Measurements from ENCODE around the gene PRR22. TPM values are rescaled to one million over a fixed set of nuclear protein-coding genes. Genes with fewer than 3 reads are reported as not detected.

PRR22 gene
- 1 to 10 TPM; 2.4 to 5.4 (median 4.2) TPM for total RNA-seq
- total RNA-seq (2013), result 0.97 TPM

GRCh38 chr19:5784581-5785147 lies at the start of gene PRR22:
TSS of gene PRR22 (minus strand) at chr19:5784746. CDS start at chr19:5784660, 86 bp downstream.
- ATAC-seq, result peak in 2 of 3 donors; percentile 3 to 12
- TF ChIP-seq, protein P1, sequence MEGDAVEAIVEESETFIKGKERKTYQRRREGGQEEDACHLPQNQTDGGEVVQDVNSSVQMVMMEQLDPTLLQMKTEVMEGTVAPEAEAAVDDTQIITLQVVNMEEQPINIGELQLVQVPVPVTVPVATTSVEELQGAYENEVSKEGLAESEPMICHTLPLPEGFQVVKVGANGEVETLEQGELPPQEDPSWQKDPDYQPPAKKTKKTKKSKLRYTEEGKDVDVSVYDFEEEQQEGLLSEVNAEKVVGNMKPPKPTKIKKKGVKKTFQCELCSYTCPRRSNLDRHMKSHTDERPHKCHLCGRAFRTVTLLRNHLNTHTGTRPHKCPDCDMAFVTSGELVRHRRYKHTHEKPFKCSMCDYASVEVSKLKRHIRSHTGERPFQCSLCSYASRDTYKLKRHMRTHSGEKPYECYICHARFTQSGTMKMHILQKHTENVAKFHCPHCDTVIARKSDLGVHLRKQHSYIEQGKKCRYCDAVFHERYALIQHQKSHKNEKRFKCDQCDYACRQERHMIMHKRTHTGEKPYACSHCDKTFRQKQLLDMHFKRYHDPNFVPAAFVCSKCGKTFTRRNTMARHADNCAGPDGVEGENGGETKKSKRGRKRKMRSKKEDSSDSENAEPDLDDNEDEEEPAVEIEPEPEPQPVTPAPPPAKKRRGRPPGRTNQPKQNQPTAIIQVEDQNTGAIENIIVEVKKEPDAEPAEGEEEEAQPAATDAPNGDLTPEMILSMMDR (IDR thresholded peaks at IDR 0.05), result no peak

DNA sequence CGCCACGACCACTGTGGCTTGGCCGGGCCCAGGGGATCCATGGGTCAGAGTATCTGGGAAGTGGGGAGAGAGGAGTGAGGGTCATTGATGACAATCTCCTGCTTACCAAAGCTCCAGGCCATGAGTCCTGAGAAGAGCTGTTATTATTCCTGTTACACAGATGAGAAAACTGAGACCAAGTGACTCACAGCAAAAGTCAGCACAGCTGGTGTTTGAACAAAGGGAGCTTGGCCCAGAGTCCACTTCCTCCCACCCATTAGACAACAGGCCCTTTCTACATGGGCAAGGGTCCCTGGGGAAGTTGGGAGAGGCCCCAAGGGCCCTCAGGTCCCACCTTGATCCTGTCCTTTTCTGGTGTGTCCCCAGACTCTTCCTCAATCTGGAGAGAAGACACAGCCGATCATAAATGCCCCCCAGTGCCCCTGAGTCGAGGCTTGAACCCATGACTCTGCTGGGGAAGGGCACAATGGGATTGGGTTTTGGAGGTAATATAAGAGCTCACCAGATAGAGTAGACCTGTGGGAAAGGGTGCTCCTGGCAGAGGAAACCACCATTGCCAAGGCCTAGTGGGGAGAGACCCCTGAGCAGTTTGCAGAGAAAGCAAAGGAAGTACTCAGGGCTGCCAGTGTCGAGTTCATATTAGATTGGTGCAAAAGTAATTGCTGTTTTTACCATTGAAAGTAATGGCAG lies 48.1 kb upstream of the PRR22 start:
- H3K4me1 ChIP-seq (ENCODE audit: control insufficient read depth, insufficient read depth, low read length), result peaks cover 15% of the 10 kb centered on the region
- H3K9me3 ChIP-seq (ENCODE audit: control insufficient read depth, insufficient read depth, low read length), result no peaks in the 10 kb centered on the region
- H3K36me3 Mint-ChIP-seq, result no peaks in the 10 kb centered on the region
- WGBS (ENCODE audit: insufficient coverage), result 94% methylated on average over 6 of the region's 6 CpGs
- no peak overlapping the region for H3K4me3 Mint-ChIP-seq
- no peaks in the 10 kb centered on the region for H3K36me3 ChIP-seq (ENCODE audit: control insufficient read depth, insufficient read depth, low read length)
- ATAC-seq, result no peak
- no peak overlapping the region for H3K4me3 ChIP-seq (ENCODE audit: low read length)
- H3K27ac ChIP-seq (ENCODE audit: low read length), result no peak overlapping the region
- DNase-seq, result no peak
- intact Hi-C loops (cut with micrococcal nuclease), result no loop called here
- H3K27me3 Mint-ChIP-seq (ENCODE audit: low read depth in 2 of 2), result peaks cover 0 to 5% of the 10 kb centered on the region in 2 donors
- H3K27ac Mint-ChIP-seq, result no peak overlapping the region
- no peaks in the 10 kb centered on the region for H3K9me3 Mint-ChIP-seq
- H3K4me1 Mint-ChIP-seq, result peaks cover 9 to 10% of the 10 kb centered on the region in 2 donors
- TF ChIP-seq, protein P1 (IDR thresholded peaks at IDR 0.05), result no peak
- no peaks in the 10 kb centered on the region for H3K27me3 ChIP-seq (ENCODE audit: control insufficient read depth, insufficient read depth, low read length)

More at GRCh38 chr19:5784581-5785147, at the start of gene PRR22:
- H3K36me3 ChIP-seq (ENCODE audit: control insufficient read depth, insufficient read depth, low read length), result peaks cover 48% of the 10 kb centered on the region
- H3K9me3 ChIP-seq (ENCODE audit: control insufficient read depth, insufficient read depth, low read length), result no peaks in the 10 kb centered on the region
- no peak for DNase-seq
- Mint-ChIP-seq H3K36me3 (no peaks in the 10 kb centered on the region), H3K27ac (no peak within 1 kb of the TSS), H3K27me3 (ENCODE audit: low read depth in 2 of 2) (no peaks in the 10 kb centered on the region), H3K4me3 (no peak within 1 kb of the TSS), H3K9me3 (no peaks in the 10 kb centered on the region), H3K4me1 (peaks cover 0 to 8% of the 10 kb centered on the region in 2 donors)
- no peak within 1 kb of the TSS for H3K27ac ChIP-seq (ENCODE audit: low read length)
- H3K4me3 ChIP-seq (ENCODE audit: low read length), result no peak within 1 kb of the TSS
- H3K4me1 ChIP-seq (ENCODE audit: control insufficient read depth, insufficient read depth, low read length), result no peaks in the 10 kb centered on the region
- no peaks in the 10 kb centered on the region for H3K27me3 ChIP-seq (ENCODE audit: control insufficient read depth, insufficient read depth, low read length)
- WGBS (ENCODE audit: insufficient coverage), result 98% methylated on average over 13 of the region's 15 CpGs
- intact Hi-C loops (cut with micrococcal nuclease), result no loop called here

- DNase-seq (no peak), ATAC-seq (no peak)
- H3K9me3 Mint-ChIP-seq, result no peaks in the 10 kb centered on the region
- H3K4me3 Mint-ChIP-seq, result no peak overlapping the region
- Histone ChIP-seq H3K27ac (ENCODE audit: low read length) (no peak overlapping the region), H3K27me3 (ENCODE audit: control insufficient read depth, insufficient read depth, low read length) (no peaks in the 10 kb centered on the region), H3K9me3 (ENCODE audit: control insufficient read depth, insufficient read depth, low read length) (no peaks in the 10 kb centered on the region), H3K4me3 (ENCODE audit: low read length) (no peak overlapping the region), H3K36me3 (ENCODE audit: control insufficient read depth, insufficient read depth, low read length) (no peaks in the 10 kb centered on the region), H3K4me1 (ENCODE audit: control insufficient read depth, insufficient read depth, low read length) (peaks cover 21% of the 10 kb centered on the region)
- intact Hi-C loops (cut with micrococcal nuclease), result no loop called here
- WGBS (ENCODE audit: insufficient coverage), result 94% methylated on average over 22 of the region's 22 CpGs
- TF ChIP-seq, protein P1 (IDR thresholded peaks at IDR 0.05), result no peak
- H3K36me3 Mint-ChIP-seq, result no peaks in the 10 kb centered on the region
- peaks cover 0 to 7% of the 10 kb centered on the region in 2 donors for H3K27me3 Mint-ChIP-seq (ENCODE audit: low read depth in 2 of 2)
- H3K4me1 Mint-ChIP-seq, result peaks cover 12 to 13% of the 10 kb centered on the region in 2 donors
- H3K27ac Mint-ChIP-seq, result no peak overlapping the region
These were observed 47.5 kb upstream of the PRR22 start for GRCh38 chr19:5832061-5832460.

Measured in natural killer cell (primary cell).